ENCODE measurements around the gene SLC14A1. TPM values are rescaled to one million over a fixed set of nuclear protein-coding genes. Genes with fewer than 3 reads are reported as not detected.

Gene SLC14A1
- total and polyA plus RNA-seq, 2 of the 8 experiments (the other 6 are each of a cell fraction or from before 2014, with no cell fraction given) = 0.18 TPM; not detected in 1

- no peak overlapping the region for H3K27ac ChIP-seq (ENCODE audit: low read depth, low read length)
- no peak overlapping the region for H4K8ac ChIP-seq (ENCODE audit: extremely low read depth, insufficient read depth, low read length)
- H3K4me2 ChIP-seq (ENCODE audit: insufficient read depth in 1 of 2, low read depth in 2 of 2, low read length in 2 of 2) = no peak overlapping the region
- H3K14ac ChIP-seq (ENCODE audit: insufficient read length) = no peak overlapping the region
- no peak overlapping the region for H2AFZ ChIP-seq (ENCODE audit: low read length)
- peak overlapping the region; percentile 7 for H2BK120ac ChIP-seq (replicated peaks; ENCODE audit: low read depth, low read length)
- H3K79me1 ChIP-seq (ENCODE audit: low read depth, low read length) = no peaks in the 10 kb centered on the region
- no peak overlapping the region for H3K4me3 ChIP-seq (ENCODE audit: extremely low read depth in 1 of 4, insufficient read depth in 2 of 4, low read depth in 3 of 4, low read length in 4 of 4)
- no peak for FAIRE-seq
- no peak overlapping the region for H3K23ac ChIP-seq (ENCODE audit: insufficient read length)
- no peak overlapping the region for H2BK20ac ChIP-seq (ENCODE audit: low read length)
- no peak overlapping the region; a peak in 1 of 7 replicates for H3K9ac ChIP-seq (replicated peaks in 1 of 4; ENCODE audit: extremely low read depth in 1 of 4, low read depth in 3 of 4, low read length in 3 of 4)
- no peak overlapping the region for H3K4ac ChIP-seq (replicated peaks; ENCODE audit: insufficient read length, low read depth, low read length)
- H3K36me3 ChIP-seq (ENCODE audit: control insufficient read depth in 2 of 4, insufficient read depth in 4 of 4, low read length in 3 of 4) = no peaks in the 10 kb centered on the region
- no peak for DNase-seq (ENCODE audit: low read depth in 1 of 2, low spot score in 2 of 2)
- no peaks in the 10 kb centered on the region for H3K23me2 ChIP-seq (ENCODE audit: low read depth, low read length)
- H2BK12ac ChIP-seq (ENCODE audit: low read depth, low read length) = no peak overlapping the region
- ChIA-PET CTCF (ENCODE audit: partially characterized antibody) (interaction anchor here (0.7 to 15.7 kb wide), 7 partner anchors 9 to 109 kb away, joined by 3 to 143 read pairs (median 4); partner anchors contain the start of gene SLC14A1), POLR2A (ENCODE audit: partially characterized antibody) (no interaction called here)
- H3K56ac ChIP-seq (replicated peaks; ENCODE audit: insufficient read length, low read depth, low read length) = peak overlapping the region; percentile 0
- H3K9me3 ChIP-seq (ENCODE audit: insufficient read depth in 2 of 2, low read depth in 1 of 2, low read length in 1 of 2) = no peaks in the 10 kb centered on the region
- H2AK5ac ChIP-seq (ENCODE audit: low read depth, low read length) = no peak overlapping the region
- H3K27me3 ChIP-seq (replicated peaks in 1 of 4; ENCODE audit: control insufficient read depth in 3 of 4, extremely low read depth in 1 of 4, insufficient read depth in 3 of 4, low read length in 3 of 4) = no peaks in the 10 kb centered on the region
- H3K79me2 ChIP-seq (ENCODE audit: control insufficient read depth in 1 of 2, insufficient read depth in 2 of 2, low read length in 2 of 2) = no peaks in the 10 kb centered on the region
- no peak overlapping the region for H2BK15ac ChIP-seq (ENCODE audit: low read length)
- 75% methylated on average over 3 of the region's 3 CpGs; no CpG with 5 or more reads in 1 of the 2 experiments for WGBS, 2 experiments (ENCODE audit: extremely low coverage in 1 of 2, insufficient coverage in 1 of 2, insufficient read length in 1 of 2, insufficient replicate concordance in 2 of 2, low coverage in 1 of 2, low lambda C conversion rate in 2 of 2, missing lambda C conversion rate in 1 of 2)
- H3K4me1 ChIP-seq (replicated peaks in 1 of 4; ENCODE audit: control insufficient read depth in 3 of 4, insufficient read depth in 4 of 4, low read length in 3 of 4) = peaks cover 4 to 13% (median 9%) of the 10 kb centered on the region in 4 experiments
- no peak overlapping the region for H2BK5ac ChIP-seq (ENCODE audit: low read depth, low read length)
- H4K91ac ChIP-seq (replicated peaks; ENCODE audit: insufficient read length, low read length) = peak overlapping the region; percentile 5
- no peak overlapping the region for H3K18ac ChIP-seq (ENCODE audit: extremely low read depth, low read length)
- H4K5ac ChIP-seq (ENCODE audit: insufficient read length, low read depth, low read length) = no peak overlapping the region
- H4K20me1 ChIP-seq (replicated peaks in 1 of 2; ENCODE audit: control insufficient read depth in 1 of 2, insufficient read depth in 2 of 2, low read length in 2 of 2) = no peaks in the 10 kb centered on the region
- TF ChIP-seq, protein P1, sequence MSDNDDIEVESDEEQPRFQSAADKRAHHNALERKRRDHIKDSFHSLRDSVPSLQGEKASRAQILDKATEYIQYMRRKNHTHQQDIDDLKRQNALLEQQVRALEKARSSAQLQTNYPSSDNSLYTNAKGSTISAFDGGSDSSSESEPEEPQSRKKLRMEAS (IDR thresholded peaks at IDR 0.05) = no peak
- no peak for TF ChIP-seq PHF8 (conservative IDR thresholded peaks at IDR 0.05; ENCODE audit: low read depth, low read length)
- TF ChIP-seq POU5F1 (IDR thresholded peaks at IDR 0.05; ENCODE audit: low read depth, low read length) = no peak
- no peak for TF ChIP-seq BRCA1 (IDR thresholded peaks at IDR 0.05; ENCODE audit: low read depth, low read length)
- no peak for TF ChIP-seq SIN3A (conservative IDR thresholded peaks at IDR 0.05 in 1 of 2, IDR thresholded peaks at IDR 0.05 in 1 of 2; ENCODE audit: low read depth in 1 of 2, low read length in 2 of 2)
- no peak for TF ChIP-seq HDAC6 (IDR thresholded peaks at IDR 0.05; ENCODE audit: low read depth, low read length)
- TF ChIP-seq CTCF (IDR thresholded peaks at IDR 0.05; ENCODE audit: control extremely low read depth in 1 of 3, insufficient read depth in 1 of 3, low read depth in 1 of 3, low read length in 3 of 3) = no peak
- no peak for TF ChIP-seq SP2 (IDR thresholded peaks at IDR 0.05; ENCODE audit: low read length)
- TF ChIP-seq SIX5 (IDR thresholded peaks at IDR 0.05; ENCODE audit: low read depth, low read length) = no peak
- TF ChIP-seq TAF7 (optimal IDR thresholded peaks at IDR 0.05; ENCODE audit: borderline replicate concordance, low read depth, low read length) = no peak
- TF ChIP-seq CHD1 (IDR thresholded peaks at IDR 0.05; ENCODE audit: low read depth, low read length) = no peak
- no peak for TF ChIP-seq RXRA (IDR thresholded peaks at IDR 0.05; ENCODE audit: insufficient read depth, low read depth, low read length)
Measured at GRCh38 chr18:45741056-45741455, 17.1 kb downstream of the SLC14A1 start.
